NCI-H2196 (cell line): ENCODE data around the gene MAGEC2.

ENCODE experiments used
- DNase-seq: peaks from one replicate; lab custom pipeline; 2025; ENCODE audit not compliant: unreplicated experiment; lab: John Stamatoyannopoulos, UW

Gene MAGEC2

GRCh38 chrX:142204522-142205433, at the start of gene MAGEC2:
MAGEC2 (minus strand) TSS chrX:142205290; CDS start chrX:142203987, 1,303 bp downstream.
- no peak for DNase-seq

GRCh38 chrX:142251680-142252079, 46.6 kb upstream of the MAGEC2 start:
- DNase-seq, result no peak

GRCh38 chrX:142251202-142251601, 46.1 kb upstream of the MAGEC2 start:
- DNase-seq, result no peak

- DNase-seq, result no peak
These were observed 45.4 kb upstream of the MAGEC2 start for GRCh38 chrX:142250502-142250901.

- DNase-seq, result no peak
These were observed 44.6 kb upstream of the MAGEC2 start for GRCh38 chrX:142249721-142250120.

- DNase-seq, result no peak
These were observed 39.5 kb upstream of the MAGEC2 start for GRCh38 chrX:142244568-142244967.

GRCh38 chrX:142238536-142238935, 33.4 kb upstream of the MAGEC2 start:
- no peak for DNase-seq

GRCh38 chrX:142233400-142233799, 28.3 kb upstream of the MAGEC2 start:
- no peak for DNase-seq

- no peak for DNase-seq
These were observed 9.0 kb upstream of the MAGEC2 start for GRCh38 chrX:142214081-142214480.

- DNase-seq, result no peak
These were observed 4.0 kb downstream of the MAGEC2 start for GRCh38 chrX:142201113-142201512.

GRCh38 chrX:142186103-142186502, 19.0 kb downstream of the MAGEC2 start:
- DNase-seq, result no peak

GRCh38 chrX:142184756-142185602, 20.1 kb downstream of the MAGEC2 start:
- DNase-seq, result no peak

GRCh38 chrX:142156567-142156966, 48.5 kb downstream of the MAGEC2 start:
- DNase-seq, result no peak
